OCI-LY3 (cell line): Measurements from ENCODE around the gene GPR63.

Source experiments
- H2AFZ ChIP-seq: fragments of 200-600, 300-600 bp; shearing (Covaris generic); 2 replicates; pipeline ENCODE4 v1.6.0; 2014; ENCODE audit warnings: antibody characterized with exemption, low read depth, low read length
- H3K27ac ChIP-seq: fragments of 200-600, 300-600 bp; sonication (generic); 2 replicates; pipeline ENCODE4 v1.5.1; 2014; ENCODE audit warnings: mild to moderate bottlenecking, low read length, moderate library complexity, mixed read lengths
- H3K27me3 ChIP-seq: fragments of 200-600, 300-600 bp; sonication (generic); 2 replicates; pipeline ENCODE4 v1.6.1; 2014; ENCODE audit warnings: low read depth, low read length, mixed read lengths
- H3K36me3 ChIP-seq: fragments of 200-600, 300-600 bp; sonication (generic); replicated peaks from 2 replicates; pipeline ENCODE3; 2014; ENCODE audit warnings: low read depth, low read length, mixed read lengths
- H3K4me1 ChIP-seq: fragments of 300-600, 200-600 bp; sonication (generic); 2 replicates; pipeline ENCODE4 v1.6.1; 2014; ENCODE audit warnings: low read length, mixed read lengths
- H3K4me2 ChIP-seq: fragments of 200-600, 300-600 bp; sonication (generic); 2 replicates; pipeline ENCODE4 v1.6.1; 2014; ENCODE audit warnings: low read length, mixed read lengths
- H3K4me3 ChIP-seq: fragments of 300-600, 200-600 bp; sonication (generic); 2 replicates; pipeline ENCODE4 v1.5.1; 2014; ENCODE audit warnings: antibody characterized with exemption, mild to moderate bottlenecking, low read length, moderate library complexity
- H3K79me2 ChIP-seq: fragments of 300-600, 200-600 bp; shearing (Covaris generic); 2 replicates; pipeline ENCODE4 v1.6.1; 2014; ENCODE audit warnings: mild to moderate bottlenecking, low read length, mixed read lengths
- H3K9ac ChIP-seq: fragments of 300-600, 200-600 bp; shearing (Covaris generic); 2 replicates; pipeline ENCODE4 v1.6.0; 2014; ENCODE audit warnings: mild to moderate bottlenecking, low read length, moderate library complexity
- H3K9me3 ChIP-seq: fragments of 200-600, 300-600 bp; shearing (Covaris generic); 2 replicates; pipeline ENCODE4 v1.6.1; 2014; ENCODE audit warnings: low read length, mixed read lengths; ENCODE audit not compliant: insufficient read depth
- H4K20me1 ChIP-seq: fragments of 200-600, 300-600 bp; sonication (generic); 2 replicates; pipeline ENCODE4 v1.6.1; 2016; ENCODE audit warnings: low read length, mixed read lengths; ENCODE audit not compliant: insufficient read depth
- EZH2phosphoT487 ChIP-seq: fragments of 200-600 bp; shearing (Covaris generic); IDR thresholded peaks from 2 replicates; pipeline ENCODE4 v1.6.1; 2018; ENCODE audit warnings: antibody characterized with exemption, mixed run types, low read depth
- TF ChIP-seq, protein P1 (sequence below): fragments of 200-600, 300-600 bp; sonication (generic); IDR thresholded peaks from 2 replicates; pipeline ENCODE4 v1.5.1; 2014; ENCODE audit warnings: antibody characterized with exemption, low read length, low read depth

The GPR63 gene

DNA sequence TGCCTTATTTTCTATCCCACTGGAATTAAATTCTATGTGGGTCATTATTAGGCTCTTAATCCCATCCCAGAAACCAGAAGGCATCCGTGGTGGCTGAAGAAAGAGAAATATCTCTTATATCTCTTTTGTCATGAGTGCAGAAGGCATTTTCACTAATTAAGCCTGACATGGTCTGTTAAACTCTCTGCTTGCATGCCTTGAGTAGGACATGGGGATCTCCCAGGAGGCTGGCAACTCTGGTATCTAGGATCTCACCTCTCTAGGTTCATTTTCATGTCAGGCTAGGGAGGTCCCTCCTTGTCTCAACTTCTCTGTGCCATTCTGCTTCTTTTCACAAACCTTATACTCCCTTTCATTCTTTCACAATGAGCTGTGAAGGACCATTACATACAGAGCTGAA is 25.3 kb upstream of the GPR63 start:
- H2AFZ ChIP-seq, result no peak overlapping the region

DNA sequence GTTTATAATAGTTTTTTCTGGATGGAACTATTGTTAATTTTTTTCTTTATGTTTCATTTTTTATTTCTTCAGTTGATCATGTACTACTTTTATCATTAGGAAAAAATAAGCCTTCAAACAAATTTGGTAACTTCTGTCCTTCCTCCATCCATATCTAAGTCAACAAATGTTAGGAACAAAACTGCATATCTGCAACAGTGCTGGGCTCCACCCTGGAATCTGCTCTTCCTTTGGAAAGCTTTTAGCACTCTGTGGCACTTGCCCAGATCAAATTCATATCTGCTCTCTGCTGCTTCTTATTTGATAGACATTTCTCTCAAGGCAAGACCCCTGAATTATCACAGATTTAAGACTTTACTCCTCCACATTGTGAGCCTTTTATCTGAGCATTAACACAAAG is 24.3 kb upstream of the GPR63 start:
- H3K27ac ChIP-seq, result no peak overlapping the region
- H3K36me3 ChIP-seq, result no peaks in the 10 kb centered on the region
- no peaks in the 10 kb centered on the region for H3K27me3 ChIP-seq
- H3K9ac ChIP-seq, result no peak overlapping the region
- H4K20me1 ChIP-seq, result no peaks in the 10 kb centered on the region
- no peak overlapping the region for H3K4me2 ChIP-seq
- TF ChIP-seq EZH2phosphoT487, result no peak
- TF ChIP-seq, protein P1, sequence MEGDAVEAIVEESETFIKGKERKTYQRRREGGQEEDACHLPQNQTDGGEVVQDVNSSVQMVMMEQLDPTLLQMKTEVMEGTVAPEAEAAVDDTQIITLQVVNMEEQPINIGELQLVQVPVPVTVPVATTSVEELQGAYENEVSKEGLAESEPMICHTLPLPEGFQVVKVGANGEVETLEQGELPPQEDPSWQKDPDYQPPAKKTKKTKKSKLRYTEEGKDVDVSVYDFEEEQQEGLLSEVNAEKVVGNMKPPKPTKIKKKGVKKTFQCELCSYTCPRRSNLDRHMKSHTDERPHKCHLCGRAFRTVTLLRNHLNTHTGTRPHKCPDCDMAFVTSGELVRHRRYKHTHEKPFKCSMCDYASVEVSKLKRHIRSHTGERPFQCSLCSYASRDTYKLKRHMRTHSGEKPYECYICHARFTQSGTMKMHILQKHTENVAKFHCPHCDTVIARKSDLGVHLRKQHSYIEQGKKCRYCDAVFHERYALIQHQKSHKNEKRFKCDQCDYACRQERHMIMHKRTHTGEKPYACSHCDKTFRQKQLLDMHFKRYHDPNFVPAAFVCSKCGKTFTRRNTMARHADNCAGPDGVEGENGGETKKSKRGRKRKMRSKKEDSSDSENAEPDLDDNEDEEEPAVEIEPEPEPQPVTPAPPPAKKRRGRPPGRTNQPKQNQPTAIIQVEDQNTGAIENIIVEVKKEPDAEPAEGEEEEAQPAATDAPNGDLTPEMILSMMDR, result no peak
- H3K9me3 ChIP-seq, result no peaks in the 10 kb centered on the region
- H3K4me3 ChIP-seq, result no peak overlapping the region
- H3K4me1 ChIP-seq, result no peaks in the 10 kb centered on the region; the same call in 1 of the 2 replicates
- no peaks in the 10 kb centered on the region for H3K79me2 ChIP-seq
- no peak overlapping the region for H2AFZ ChIP-seq

More for the DNA sequence above, 25.3 kb upstream of the GPR63 start:
- no peak overlapping the region for H3K9ac ChIP-seq
- H3K79me2 ChIP-seq, result no peaks in the 10 kb centered on the region
- no peaks in the 10 kb centered on the region for H4K20me1 ChIP-seq
- no peak overlapping the region for H3K4me3 ChIP-seq
- no peaks in the 10 kb centered on the region for H3K36me3 ChIP-seq
- no peak for TF ChIP-seq EZH2phosphoT487
- TF ChIP-seq, protein P1, result no peak
- no peak overlapping the region for H3K4me2 ChIP-seq
- H3K4me1 ChIP-seq, result no peaks in the 10 kb centered on the region; the same call in 1 of the 2 replicates
- H3K27ac ChIP-seq, result no peak overlapping the region
- no peaks in the 10 kb centered on the region for H3K27me3 ChIP-seq
- no peaks in the 10 kb centered on the region for H3K9me3 ChIP-seq

DNA sequence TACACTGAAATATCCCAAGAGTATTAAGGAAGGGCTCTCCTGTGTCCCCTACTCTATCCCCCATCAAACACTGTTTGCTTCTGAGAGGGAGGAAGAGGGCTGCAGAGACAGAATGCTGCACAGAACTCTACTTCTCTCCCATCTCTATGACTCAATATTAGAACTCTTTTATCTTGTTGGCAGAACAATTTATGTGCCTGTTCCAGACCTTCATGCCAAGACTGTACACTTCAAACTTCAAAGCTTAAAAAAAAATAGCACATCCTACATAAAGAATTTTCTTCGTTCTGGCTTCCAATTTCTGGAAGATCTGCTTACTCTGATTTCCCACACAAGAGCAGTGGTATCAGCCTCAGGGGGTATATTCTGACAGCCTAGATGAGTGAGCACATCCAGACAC is 19.6 kb upstream of the GPR63 start:
- H3K36me3 ChIP-seq, result no peaks in the 10 kb centered on the region
- H4K20me1 ChIP-seq, result no peaks in the 10 kb centered on the region
- no peaks in the 10 kb centered on the region for H3K27me3 ChIP-seq
- H3K27ac ChIP-seq, result no peak overlapping the region
- H3K79me2 ChIP-seq, result no peaks in the 10 kb centered on the region
- no peak overlapping the region for H3K4me3 ChIP-seq
- no peak overlapping the region for H3K9ac ChIP-seq
- H2AFZ ChIP-seq, result no peak overlapping the region
- H3K4me1 ChIP-seq, result no peaks in the 10 kb centered on the region
- no peaks in the 10 kb centered on the region for H3K9me3 ChIP-seq
- TF ChIP-seq, protein P1, result no peak
- no peak for TF ChIP-seq EZH2phosphoT487
- H3K4me2 ChIP-seq, result no peak overlapping the region

DNA sequence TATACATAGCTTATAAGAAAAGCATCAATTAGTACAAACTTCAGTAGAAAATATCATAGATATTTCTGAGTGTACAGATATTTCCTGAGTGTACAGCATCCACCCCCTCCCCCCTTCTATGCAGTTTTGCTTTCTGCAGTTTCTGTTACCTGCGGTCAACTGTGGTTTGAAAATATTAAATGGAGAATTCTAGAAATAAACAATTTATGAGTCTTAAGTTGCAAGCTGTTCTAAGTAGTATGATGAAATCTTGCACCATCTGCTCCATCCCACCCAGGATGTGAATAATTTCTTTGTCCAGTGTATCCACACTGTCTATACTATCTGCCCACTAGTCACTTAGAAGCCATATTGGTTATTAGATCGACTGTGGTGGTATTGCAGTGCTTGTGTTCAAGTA is 15.8 kb upstream of the GPR63 start:
- H3K9ac ChIP-seq, result no peak overlapping the region
- no peaks in the 10 kb centered on the region for H3K36me3 ChIP-seq
- H3K4me1 ChIP-seq, result no peaks in the 10 kb centered on the region
- H3K27me3 ChIP-seq, result no peaks in the 10 kb centered on the region
- TF ChIP-seq, protein P1, result no peak
- no peak for TF ChIP-seq EZH2phosphoT487
- H4K20me1 ChIP-seq, result no peaks in the 10 kb centered on the region
- H3K4me2 ChIP-seq, result no peak overlapping the region
- no peaks in the 10 kb centered on the region for H3K9me3 ChIP-seq
- no peak overlapping the region for H3K27ac ChIP-seq
- no peaks in the 10 kb centered on the region for H3K79me2 ChIP-seq
- H2AFZ ChIP-seq, result no peak overlapping the region
- no peak overlapping the region for H3K4me3 ChIP-seq
